T-helper 2 cell treated with Interferon-gamma antibody and Interleukin-4, amounts not matched to agents 100 ng/mL and 5 ng/mL, for 36 hours (primary cell): ENCODE data around the gene RLIM. TPM values are rescaled to one million over a fixed set of nuclear protein-coding genes. Genes with fewer than 3 reads are reported as not detected.
"Not testable (repeated sequence)": the region's sequence is repeated elsewhere in the genome, so short reads cannot be mapped to it uniquely, and the experiment has no call there.

Experiments
- intact Hi-C: fragments of 100-400 bp; cut with micrococcal nuclease; formaldehyde crosslinking; loops from one replicate; pipeline ENCODE4 v1.15.1; 2023
- total RNA-seq: library from RNA; stranded (reverse); gene quantifications from 2 replicates; pipeline ENCODE4 v1.2.3, GENCODE V29; 2022

Gene RLIM, protein sequence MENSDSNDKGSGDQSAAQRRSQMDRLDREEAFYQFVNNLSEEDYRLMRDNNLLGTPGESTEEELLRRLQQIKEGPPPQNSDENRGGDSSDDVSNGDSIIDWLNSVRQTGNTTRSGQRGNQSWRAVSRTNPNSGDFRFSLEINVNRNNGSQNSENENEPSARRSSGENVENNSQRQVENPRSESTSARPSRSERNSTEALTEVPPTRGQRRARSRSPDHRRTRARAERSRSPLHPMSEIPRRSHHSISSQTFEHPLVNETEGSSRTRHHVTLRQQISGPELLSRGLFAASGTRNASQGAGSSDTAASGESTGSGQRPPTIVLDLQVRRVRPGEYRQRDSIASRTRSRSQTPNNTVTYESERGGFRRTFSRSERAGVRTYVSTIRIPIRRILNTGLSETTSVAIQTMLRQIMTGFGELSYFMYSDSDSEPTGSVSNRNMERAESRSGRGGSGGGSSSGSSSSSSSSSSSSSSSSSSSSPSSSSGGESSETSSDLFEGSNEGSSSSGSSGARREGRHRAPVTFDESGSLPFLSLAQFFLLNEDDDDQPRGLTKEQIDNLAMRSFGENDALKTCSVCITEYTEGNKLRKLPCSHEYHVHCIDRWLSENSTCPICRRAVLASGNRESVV
- total RNA-seq: 27.5 and 28.0 TPM in 2 replicates

DNA sequence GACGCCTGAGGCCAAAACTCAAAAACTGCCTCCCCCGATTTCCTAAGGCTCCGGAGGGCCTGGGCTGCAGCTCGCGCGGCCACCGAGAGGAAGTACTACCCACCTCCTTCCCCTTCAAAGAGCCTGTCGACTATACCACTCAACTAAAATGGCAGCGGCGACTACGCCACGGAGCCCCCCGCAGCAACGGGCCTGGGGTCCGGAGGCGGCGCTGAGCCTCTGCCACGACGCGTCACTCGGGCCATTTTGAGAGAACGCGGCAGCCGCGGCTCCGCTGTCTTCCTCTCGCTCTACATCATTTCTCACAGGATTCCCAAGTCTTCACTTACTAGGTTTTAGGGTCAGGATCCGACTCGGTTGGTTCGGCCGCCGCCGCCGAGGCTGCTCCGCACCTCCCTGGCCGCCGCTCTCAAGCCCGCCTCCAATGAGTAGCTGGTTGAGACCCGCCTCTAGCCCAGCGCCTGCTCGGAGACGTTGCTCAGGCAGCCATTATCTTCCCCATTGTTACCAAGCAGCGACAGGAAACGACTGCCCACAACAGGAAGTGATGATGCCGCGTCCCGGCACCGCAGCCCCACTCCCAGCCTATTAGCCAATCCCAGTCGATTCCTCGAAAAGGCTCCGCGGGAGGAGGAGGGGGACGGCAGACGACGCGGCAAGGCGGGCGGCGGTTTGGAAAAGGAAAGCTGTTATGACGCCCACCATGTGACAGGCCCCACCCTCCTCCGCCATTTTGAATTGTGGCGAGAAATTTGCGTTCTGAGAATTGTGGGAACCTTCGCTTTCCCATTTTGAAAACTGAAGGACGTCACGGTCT, at the start of gene RLIM:
TSS of gene RLIM (minus strand) at position 532 of the 817 bp plus-strand sequence. CDS start 18,647 bp downstream, outside the sequence.
- intact Hi-C loops: loop anchor here (1.0 to 5.0 kb wide), 6 partner anchors 322 to 1558 kb away; partner anchors contain the start of genes ABCB7, PBDC1 and UPRT

DNA sequence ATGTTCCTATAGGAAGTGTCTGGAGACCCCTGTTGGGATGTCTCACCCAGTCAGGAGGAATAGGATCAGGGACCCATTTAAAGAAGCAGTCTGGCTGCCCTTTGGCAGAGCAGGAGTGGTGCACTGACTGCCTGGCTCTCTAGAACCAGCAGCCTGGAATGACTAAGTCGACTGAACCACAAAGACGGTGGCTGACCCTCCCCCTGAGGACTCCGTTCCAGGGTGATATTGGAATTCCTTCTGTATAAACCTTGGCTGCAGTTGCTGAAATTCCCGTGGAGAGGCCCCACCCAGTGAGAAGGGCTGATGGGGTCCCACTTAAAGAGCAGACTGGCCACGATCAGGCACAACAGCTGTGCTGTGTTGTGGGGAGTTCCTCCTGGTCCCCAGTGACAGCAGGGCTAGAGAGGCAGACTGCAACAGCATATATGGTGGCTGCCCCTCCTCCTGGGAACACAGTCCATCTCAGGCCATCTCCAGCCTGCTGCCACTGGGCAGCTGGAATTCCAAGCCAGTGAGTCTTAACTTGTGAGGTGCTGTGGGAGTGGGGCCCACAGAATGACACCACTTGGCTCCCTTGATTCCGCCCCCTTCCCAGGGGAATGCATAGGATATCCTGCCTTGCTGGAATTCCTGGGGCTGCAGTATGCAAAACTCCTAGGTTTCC, 41.8 kb upstream of the RLIM start:
- intact Hi-C loops: no loop called here

DNA sequence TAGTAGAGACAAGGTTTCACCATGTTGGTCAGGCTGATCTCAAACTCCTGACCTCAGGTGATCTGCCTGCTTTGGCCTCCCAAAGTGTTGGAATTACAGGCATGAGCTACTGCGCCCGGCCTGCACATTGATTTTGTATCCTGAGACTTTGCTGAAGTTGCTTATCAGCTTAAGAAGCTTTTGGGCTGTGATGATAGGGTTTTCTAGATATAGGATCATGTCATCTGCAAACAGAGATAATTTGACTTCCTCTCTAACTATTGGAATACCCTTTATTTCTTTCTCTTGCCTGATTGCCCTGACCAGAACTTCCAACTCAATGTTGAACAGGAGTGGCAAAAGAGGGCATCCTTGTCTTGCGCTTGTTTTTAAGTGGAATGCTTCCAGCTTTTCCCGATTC, 40.5 kb upstream of the RLIM start:
- intact Hi-C loops: not testable (repeated sequence)

DNA sequence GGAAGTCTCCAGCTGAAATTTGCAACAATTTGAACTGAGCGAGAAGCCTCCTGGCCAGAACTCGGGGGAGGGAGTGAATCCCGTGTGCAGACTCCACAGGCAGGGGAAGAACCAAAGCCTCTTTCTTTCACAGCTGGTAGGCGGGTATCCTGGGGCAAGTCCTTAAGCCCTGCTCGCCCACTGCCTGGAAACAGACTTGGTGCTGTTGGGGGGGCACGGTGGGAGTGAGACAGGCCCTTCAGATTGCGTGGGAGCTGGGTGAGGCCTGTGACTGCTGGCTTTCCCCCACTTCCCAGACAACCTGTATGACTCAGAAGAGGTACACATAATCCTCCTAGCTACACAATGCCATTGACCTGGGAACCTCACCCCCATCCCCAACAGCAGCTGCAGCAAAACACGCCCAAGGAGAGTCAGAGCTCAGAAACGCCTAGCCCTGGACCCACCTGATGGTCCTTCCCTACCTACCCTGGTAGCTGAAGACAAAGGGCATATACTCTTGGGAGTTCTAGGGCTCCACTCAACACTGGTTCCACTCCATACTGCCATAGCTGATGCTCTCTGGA, 22.4 kb upstream of the RLIM start:
- intact Hi-C loops: no loop called here

DNA sequence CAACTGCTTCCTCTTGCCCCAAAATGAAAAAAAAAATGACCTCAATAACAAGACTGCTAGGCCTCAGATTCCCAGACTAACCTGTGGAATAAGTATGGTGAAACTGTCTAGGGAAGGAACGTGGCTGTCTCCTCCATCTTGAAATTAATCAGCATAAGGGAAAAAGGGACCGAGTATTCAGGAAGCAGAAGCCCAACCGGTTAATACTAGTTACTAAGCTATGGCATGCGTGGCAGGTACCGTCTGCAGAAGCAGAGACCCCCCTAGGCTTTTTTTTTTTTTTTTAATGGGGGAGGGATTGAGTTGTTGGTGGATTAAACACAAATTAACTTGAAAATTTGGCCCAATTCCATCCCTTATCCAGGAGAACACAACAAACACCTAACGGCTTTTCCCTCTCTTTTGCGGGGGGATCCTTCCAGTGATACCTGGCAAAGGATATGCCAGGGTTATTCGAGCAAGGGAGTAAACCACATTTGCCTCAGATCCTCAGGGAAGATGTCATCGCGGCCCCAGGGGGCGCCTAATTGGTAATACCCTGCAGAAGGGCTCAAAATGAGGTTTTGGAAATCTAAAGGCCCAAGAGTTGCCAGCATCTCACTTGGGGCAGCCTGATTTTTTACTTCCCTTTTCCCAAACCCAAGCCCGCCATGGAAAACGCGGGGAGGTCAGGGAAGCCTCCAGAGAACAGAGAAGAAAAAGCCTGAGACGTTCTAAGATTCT, 893 bp downstream of the RLIM start:
- intact Hi-C loops: loop anchor here (1.0 to 5.0 kb wide), 6 partner anchors 321 to 1559 kb away; partner anchors contain the start of genes ABCB7, PBDC1 and UPRT

DNA sequence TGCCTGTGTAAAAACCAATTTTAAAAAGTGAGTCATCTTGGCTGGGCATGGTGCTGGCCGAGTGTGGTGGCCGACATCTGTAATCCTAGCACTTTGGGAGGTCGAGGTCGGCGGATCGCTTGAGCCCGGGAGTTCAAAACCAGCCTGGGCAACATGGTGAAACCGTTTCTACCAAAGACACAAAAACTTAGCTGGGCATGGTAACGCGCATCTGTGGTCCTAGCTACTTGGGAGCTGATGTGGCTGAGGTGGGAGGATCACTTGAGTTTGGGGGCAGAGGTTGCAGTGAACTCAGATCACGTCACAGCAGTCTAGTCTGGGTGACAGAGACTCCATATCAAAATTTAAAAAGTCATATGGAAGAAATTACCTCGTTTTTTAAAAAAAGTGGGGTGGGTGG, 7.6 kb downstream of the RLIM start:
- intact Hi-C loops: no loop called here

DNA sequence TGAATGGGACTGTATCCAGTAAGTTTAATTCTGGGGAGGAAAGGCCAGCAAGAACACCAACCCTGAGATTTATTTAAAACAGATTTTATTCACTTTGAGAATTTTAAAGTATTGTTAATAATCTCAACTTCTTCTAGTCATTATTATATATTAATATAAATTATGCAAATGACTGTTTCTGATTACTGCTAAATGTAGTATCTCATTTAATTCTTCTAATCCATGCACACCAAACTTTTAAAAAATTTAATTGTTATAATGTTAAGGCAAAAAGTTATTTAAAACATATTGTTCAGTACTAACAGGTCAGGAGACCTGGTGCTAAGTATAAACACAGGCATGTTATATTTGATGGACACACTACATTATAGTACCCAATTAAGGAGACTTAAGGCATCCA, 8.1 kb downstream of the RLIM start:
- intact Hi-C loops: no loop called here

DNA sequence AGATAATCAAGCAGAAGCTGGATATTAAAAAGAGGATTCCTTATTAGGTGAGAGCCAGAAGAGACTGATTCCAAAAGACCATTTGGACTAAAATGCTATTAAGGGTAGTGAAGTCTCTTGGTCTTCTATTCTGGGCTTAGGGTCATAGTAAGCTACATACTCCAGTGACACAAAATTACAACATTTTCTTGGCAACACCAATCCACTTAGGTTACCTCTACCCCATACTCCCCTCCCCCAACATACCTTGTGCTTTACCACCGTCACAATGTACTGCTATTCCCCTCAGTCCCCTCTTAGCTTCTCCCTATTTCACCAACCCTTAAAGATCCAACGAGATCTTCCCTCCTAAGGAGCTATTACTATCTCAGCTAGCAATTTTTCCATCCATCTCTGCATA, 11.4 kb downstream of the RLIM start:
- intact Hi-C loops: no loop called here

DNA sequence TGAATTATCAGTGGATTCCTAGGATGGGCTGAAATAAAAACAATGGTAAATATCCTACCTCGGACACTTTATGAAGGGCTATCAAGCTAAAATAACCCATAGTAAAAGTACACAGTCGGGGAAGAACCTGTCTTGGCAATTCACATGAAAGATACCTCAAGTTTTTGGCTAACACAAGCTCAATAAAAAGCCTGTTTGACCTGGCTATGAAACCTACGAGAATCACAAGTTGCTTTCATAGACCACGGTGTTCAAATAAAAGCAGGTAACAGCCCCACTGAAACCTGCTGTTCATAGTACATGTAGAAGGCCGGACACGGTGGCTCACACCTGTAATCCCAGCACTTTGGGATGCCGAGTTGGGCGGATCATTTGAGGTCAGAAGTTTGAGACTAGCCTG, 12.3 kb downstream of the RLIM start:
- intact Hi-C loops: no loop called here

DNA sequence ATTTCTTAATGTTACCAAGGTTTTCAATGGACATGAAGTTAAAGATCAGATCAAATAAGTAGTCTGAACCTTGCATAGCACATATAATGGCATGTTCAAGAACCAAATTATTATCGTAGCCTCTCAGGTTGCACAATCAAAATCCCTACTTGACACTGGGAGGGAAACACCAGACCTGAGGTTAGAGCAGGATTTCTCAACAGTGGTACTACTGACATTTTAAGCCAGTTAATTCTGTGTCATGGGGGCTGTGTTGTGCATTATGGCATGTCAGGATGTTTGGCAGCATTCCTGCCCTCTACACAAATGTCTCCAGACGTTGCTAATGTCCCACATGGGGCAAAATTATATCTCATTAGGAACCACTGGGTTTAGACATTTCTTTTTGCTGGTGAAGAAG, 20.8 kb downstream of the RLIM start:
- intact Hi-C loops: no loop called here

DNA sequence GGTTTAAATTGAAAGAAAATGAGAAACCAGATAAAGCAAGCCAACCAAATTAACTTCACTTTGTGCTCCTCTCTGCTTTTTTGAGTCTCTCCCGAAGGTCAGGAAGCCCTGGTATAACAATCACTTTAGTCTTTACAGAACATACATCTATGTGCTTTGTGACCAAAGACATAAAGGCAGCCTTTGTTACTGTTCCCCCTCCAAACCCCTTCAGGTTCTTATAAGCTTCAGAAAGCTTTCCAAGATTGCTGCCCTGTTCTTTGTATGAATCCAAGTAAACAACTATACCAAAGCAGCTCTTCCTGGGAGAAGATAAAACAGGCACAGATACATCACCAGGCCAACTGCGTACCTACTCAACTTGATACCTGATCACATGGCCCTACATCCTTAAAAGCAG, 28.7 kb downstream of the RLIM start:
- intact Hi-C loops: no loop called here

DNA sequence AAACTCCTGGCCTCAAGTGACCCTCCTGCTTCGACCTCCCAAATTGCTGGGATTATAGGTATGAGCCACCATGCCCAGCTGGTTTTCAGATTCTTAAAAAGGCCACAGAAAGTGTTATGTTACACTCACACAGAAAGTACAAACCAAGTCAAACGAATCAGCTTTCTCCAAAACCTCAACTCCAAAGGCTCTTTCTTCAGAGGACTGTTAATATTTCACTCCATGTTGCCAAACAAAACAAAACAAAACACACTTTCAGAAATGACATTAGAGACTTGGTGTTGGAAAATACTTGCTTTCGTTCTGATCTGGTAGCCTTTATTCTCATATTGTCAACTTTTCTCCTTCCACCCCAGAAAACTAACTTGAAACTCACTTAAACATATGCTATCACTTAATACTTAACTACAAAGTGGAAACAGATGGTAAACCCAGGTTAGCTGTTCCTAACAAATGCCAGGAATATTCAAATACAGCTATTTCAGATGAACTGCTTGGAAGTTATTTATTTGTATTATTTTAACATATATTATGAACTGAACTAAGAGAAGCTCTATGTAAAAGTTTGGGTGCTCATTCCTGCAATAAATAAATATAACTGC, 34.7 kb downstream of the RLIM start:
- intact Hi-C loops: no loop called here

DNA sequence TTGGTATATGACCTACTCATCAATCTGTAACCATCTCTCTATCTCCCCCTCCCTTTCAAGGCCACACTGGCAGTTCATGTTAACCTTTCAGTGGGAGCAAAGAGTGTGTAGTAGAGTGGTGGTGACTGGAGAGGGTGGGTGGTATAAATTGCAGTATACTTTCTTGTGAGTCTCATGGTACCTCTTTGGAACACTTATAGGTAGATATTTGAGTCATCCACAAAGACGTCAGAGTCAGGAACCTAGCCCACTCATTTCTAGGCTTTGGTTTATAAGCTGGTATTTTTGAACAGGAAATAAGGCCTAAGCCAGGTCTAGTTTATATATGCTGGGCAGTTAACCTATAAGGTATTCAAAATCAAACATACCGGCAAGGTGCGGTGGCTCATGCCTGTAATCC, 36.3 kb downstream of the RLIM start:
- intact Hi-C loops: no loop called here

DNA sequence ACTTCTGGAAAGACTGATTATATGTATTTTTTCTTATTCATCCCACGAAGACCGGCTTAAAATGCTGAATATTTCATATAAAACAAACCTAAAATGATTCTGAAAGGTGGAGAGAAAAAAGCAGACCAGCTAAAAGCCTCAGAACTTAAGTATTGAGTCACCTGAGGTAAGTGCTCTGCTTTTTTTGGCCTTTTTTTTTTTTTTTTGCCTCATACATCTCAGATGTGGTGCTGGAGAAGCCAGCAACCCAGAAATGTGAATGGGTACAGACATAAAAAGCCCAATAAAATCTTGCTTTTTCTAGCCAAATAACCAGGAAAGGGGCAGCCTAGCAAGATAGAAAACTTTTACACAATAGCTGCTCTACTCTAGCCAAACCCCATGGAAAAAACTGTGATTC, 57.0 kb downstream of the RLIM start:
- intact Hi-C loops: loop anchor here (10.0 kb wide), 2 partner anchors 423 to 703 kb away; partner anchors contain the start of gene XIST

DNA sequence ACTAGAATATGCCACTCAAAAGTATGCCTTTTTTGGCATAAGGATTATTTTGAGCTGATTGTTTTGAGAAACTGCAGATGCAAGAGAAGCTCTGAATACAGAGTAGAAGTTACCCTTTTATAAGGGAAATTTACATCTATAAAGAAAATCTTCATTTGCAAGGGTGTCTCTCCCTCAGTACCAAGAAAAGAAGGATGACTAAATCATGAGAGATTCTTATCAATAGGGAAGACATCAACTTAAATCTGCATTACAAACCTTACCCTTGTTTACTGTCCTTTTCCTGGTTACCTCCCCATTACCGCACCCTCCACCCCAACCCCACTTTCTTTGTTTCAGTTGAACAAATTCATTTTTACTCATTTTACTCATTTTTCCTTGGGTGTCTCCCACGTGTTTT, 62.5 kb downstream of the RLIM start:
- intact Hi-C loops: loop anchor here (2.0 to 10.0 kb wide), 4 partner anchors 15 to 697 kb away; partner anchors contain the start of gene XIST

DNA sequence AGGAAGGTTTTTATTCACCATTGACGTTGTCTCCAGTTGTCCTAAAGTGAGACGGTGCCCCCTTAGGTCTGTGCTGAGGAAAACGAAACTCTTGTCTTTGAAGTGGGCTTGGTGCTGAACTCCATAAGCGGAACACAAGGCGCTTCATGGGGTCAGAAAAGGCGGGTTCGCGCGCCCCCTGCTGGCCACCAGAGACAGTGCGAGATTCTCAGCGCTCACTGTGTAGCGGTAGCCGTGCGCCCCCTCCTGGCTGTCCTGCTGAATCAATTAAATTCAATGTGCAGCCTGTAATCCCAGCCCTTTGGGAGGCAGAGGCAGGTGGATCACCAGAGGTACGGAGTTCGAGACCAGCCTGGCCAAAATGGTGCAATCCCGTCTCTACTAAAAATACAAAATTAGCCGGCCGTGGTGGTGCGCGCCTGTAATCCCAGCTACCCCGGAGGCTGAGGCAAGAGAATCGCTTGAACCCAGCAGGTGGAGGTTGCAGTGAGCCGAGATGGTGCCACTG, 64.1 kb downstream of the RLIM start:
- intact Hi-C loops: loop anchor here (1.0 to 10.0 kb wide), 7 partner anchors 14 to 696 kb away; partner anchors contain the start of gene XIST

DNA sequence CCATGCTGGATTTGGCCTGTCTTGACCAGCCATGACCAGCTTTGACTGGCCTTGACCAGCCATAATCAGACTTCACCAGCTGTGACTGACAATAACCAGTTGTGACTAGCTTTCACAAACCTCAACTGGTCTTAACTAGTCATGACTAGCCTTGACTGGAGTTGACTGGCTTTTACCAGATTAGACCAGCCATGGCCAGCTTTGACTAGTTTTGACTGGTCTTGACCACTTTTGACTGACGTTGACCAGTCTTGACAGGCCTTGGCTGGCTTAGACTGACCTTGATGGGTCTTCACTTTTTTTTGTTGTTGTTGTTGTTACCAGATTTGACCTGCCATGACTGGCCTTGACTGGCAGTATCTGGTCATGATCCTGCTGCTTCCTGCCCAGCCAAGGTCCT, 67.4 kb downstream of the RLIM start:
- intact Hi-C loops: no loop called here

DNA sequence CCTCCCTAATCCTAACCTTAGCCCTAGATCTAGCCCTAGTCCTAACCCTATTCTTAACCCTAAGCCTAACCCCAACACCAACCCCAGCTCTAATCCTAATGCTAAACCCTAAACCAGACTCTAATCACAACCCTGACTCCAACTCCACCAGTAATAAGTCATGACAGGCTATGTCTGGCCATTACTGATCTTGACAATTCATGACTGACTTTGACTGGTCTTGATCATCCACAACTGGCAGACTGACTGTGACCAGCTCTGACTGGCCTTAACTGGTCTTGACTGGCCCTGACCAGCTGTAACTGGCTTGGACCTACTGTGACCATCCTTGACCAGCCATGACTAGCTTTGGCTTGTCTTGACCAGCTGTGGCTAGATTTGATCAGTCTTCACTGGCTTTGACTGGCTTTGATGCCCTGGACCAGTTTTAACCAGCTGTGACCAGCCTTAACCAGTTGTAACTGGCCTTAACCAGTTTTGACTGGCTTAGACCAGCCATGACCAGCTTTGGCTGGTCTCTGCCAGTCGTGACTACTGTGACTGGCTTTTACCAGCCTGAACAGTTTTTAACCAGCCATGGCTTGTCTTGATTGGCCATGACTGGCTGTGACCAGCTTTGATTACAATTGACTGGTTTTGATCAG, 68.4 kb downstream of the RLIM start:
- intact Hi-C loops: no loop called here
